HCT116 (cell line): Measurements from ENCODE around the gene CHN1. TPM values are rescaled to one million over a fixed set of nuclear protein-coding genes. Genes with fewer than 3 reads are reported as not detected.

Experiments
- ATAC-seq: fragments of 200-7000 bp; cut with Tn5 transposase; 2 replicates; pipeline ENCODE4 v1.9.1; 2020; ENCODE audit warnings: mild to moderate bottlenecking, moderate library complexity
- BruUV-seq: library from RNA; stranded (reverse); fragments of 400-500 nt; replicated peaks from 2 replicates; lab custom pipeline; 2021; lab: Mats Ljungman, UMichigan
- CTCF ChIA-PET: fragments of 300-600 bp; sonication (Branson Sonifier 250); formaldehyde crosslinking; loops from one replicate; lab custom pipeline; 2021; ENCODE audit warnings: antibody characterized with exemption; lab: Charles Lee
- POLR2A ChIA-PET: fragments of 300-600, 350-600 bp; sonication (Branson Sonifier 250); formaldehyde crosslinking; loops from one replicate; lab custom pipeline; 2021; ENCODE audit warnings: antibody characterized with exemption; lab: Charles Lee
- RAD21 ChIA-PET, 2 experiments: fragments of 300-600 bp; sonication (Branson Sonifier 250); formaldehyde crosslinking; loops; one replicate each; lab custom pipeline; 2023; ENCODE audit warnings: low total read pairs in 2 of 2; ENCODE audit not compliant: uncharacterized antibody in 2 of 2, unreplicated experiment in 2 of 2, low non-redundant PET in 1 of 2; lab: Charles Lee
- DNase-seq: peaks from one replicate; pipeline ENCODE4 v3.0.0-alpha.2; 2010; ENCODE audit warnings: low read depth, low spot score
- H2AFZ ChIP-seq: fragments of 200-600 bp; shearing (Covaris generic), sonication (generic); 2 replicates; pipeline ENCODE4 v1.6.1; 2017; ENCODE audit warnings: low read depth, mixed run types, mixed read lengths, antibody characterized with exemption, low read length; ENCODE audit not compliant: poor library complexity, severe bottlenecking
- H3K27ac ChIP-seq: 2 replicates; pipeline ENCODE4 v1.5.1; 2012; ENCODE audit warnings: low read depth, low read length
- H3K27me3 ChIP-seq: fragments of 200-600 bp; sonication (generic); 2 replicates; pipeline ENCODE4 v1.6.1; 2016; ENCODE audit warnings: mixed run types, low read length, mixed read lengths; ENCODE audit not compliant: insufficient read depth
- H3K36me3 ChIP-seq, 2 experiments: fragments of 200-500 bp in 1 of 2; fragments of 200-600 bp in 1 of 2; sonication (Bioruptor generic) in 1 of 2; sonication (generic) in 1 of 2; 2 replicates each; pipeline versions ENCODE4 v1.5.1 to v1.6.1; 2014 to 2016; ENCODE audit warnings: low read length in 2 of 2, inconsistent platforms in 1 of 2, mixed read lengths in 1 of 2, mixed run types in 1 of 2; ENCODE audit not compliant: insufficient read depth in 2 of 2, control insufficient read depth in 1 of 2
- H3K4me1 ChIP-seq, 2 experiments: fragments of 200-600 bp in 1 of 2; sonication (generic) in 1 of 2; 2 replicates each; pipeline versions ENCODE4 v1.5.1 to v1.6.1; 2012 to 2017; ENCODE audit warnings: low read length in 2 of 2, inconsistent platforms in 1 of 2, mild to moderate bottlenecking in 1 of 2, mixed read lengths in 1 of 2, mixed run types in 1 of 2, moderate library complexity in 1 of 2; ENCODE audit not compliant: insufficient read depth in 2 of 2, control insufficient read depth in 1 of 2
- H3K4me2 ChIP-seq: fragments of 200-600 bp; sonication (generic); 2 replicates; pipeline ENCODE4 v1.6.1; 2017; ENCODE audit warnings: mixed run types, low read length, mixed read lengths
- H3K4me3 ChIP-seq, 2 experiments: fragments of 200-600 bp in 1 of 2; sonication (generic) in 1 of 2; replicated peaks in 1 of 2; 2 replicates each; pipeline ENCODE4 v1.5.1; 2011 to 2016; ENCODE audit warnings: low read length in 2 of 2, control low read depth in 1 of 2, low read depth in 1 of 2, mild to moderate bottlenecking in 1 of 2, mixed read lengths in 1 of 2, mixed run types in 1 of 2
- H3K79me2 ChIP-seq: fragments of 200-600 bp; sonication (generic); 2 replicates; pipeline ENCODE4 v1.6.1; 2017; ENCODE audit warnings: mild to moderate bottlenecking, mixed run types, low read length, moderate library complexity, mixed read lengths; ENCODE audit not compliant: insufficient read depth
- H3K9ac ChIP-seq: fragments of 200-600 bp; sonication (generic); 2 replicates; pipeline ENCODE4 v1.6.1; 2016; ENCODE audit warnings: low read length, mixed read lengths
- H3K9me2 ChIP-seq: fragments of 200-600 bp; sonication (generic), shearing (Covaris generic); 2 replicates; pipeline ENCODE4 v1.6.1; 2017; ENCODE audit warnings: mixed run types, mild to moderate bottlenecking, moderate library complexity; ENCODE audit not compliant: insufficient read depth
- H3K9me3 ChIP-seq, 2 experiments: fragments of 200-500 bp in 1 of 2; fragments of 200-600 bp in 1 of 2; sonication (Bioruptor generic) in 1 of 2; sonication (generic) in 1 of 2; 2 replicates each; pipeline ENCODE4 v1.6.1; 2014 to 2017; ENCODE audit warnings: low read length in 2 of 2, mixed read lengths in 2 of 2, inconsistent platforms in 1 of 2, low read depth in 1 of 2, mild to moderate bottlenecking in 1 of 2, mixed run types in 1 of 2, moderate library complexity in 1 of 2; ENCODE audit not compliant: control insufficient read depth in 1 of 2, insufficient read depth in 1 of 2
- H4K20me1 ChIP-seq: fragments of 200-600 bp; sonication (generic), shearing (Covaris generic); 2 replicates; pipeline ENCODE4 v1.6.1; 2017; ENCODE audit warnings: mixed run types, mild to moderate bottlenecking, moderate library complexity; ENCODE audit not compliant: insufficient read depth
- ATF3 ChIP-seq: IDR thresholded peaks from 2 replicates; pipeline ENCODE4 v1.6.1; 2012
- CBX3 ChIP-seq: IDR thresholded peaks from 2 replicates; pipeline ENCODE4 v1.6.1; 2012; ENCODE audit warnings: low read depth
- CEBPB ChIP-seq: IDR thresholded peaks from 2 replicates; pipeline ENCODE4 v1.6.1; 2012; ENCODE audit warnings: low read depth
- ELF1 ChIP-seq: IDR thresholded peaks from 2 replicates; pipeline ENCODE4 v1.6.1; 2012; ENCODE audit warnings: low read depth, borderline replicate concordance
- EZH2 ChIP-seq: fragments of 200-600 bp; sonication (generic); IDR thresholded peaks from 2 replicates; pipeline ENCODE4 v1.6.1; 2017; ENCODE audit warnings: antibody characterized with exemption, mixed run types
- FOSL1 ChIP-seq: IDR thresholded peaks from 2 replicates; pipeline ENCODE4 v1.6.1; 2012; ENCODE audit warnings: low read depth
- JUND ChIP-seq: IDR thresholded peaks from 2 replicates; pipeline ENCODE4 v1.6.1; 2012
- POLR2A ChIP-seq: IDR thresholded peaks from 2 replicates; pipeline ENCODE4 v1.7.0; 2011; ENCODE audit warnings: borderline replicate concordance; ENCODE audit not compliant: insufficient read depth, insufficient read length; ENCODE audit errors: extremely low read depth
- POLR2AphosphoS5 ChIP-seq: IDR thresholded peaks from 2 replicates; pipeline ENCODE4 v1.6.1; 2011; ENCODE audit warnings: mild to moderate bottlenecking, low read depth, low read length, moderate library complexity
- RAD21 ChIP-seq: IDR thresholded peaks from 2 replicates; pipeline ENCODE4 v1.6.1; 2012; ENCODE audit warnings: low read depth, mild to moderate bottlenecking
- REST ChIP-seq: IDR thresholded peaks from 2 replicates; pipeline ENCODE4 v1.6.1; 2012; ENCODE audit warnings: low read depth
- SP1 ChIP-seq: IDR thresholded peaks from 2 replicates; pipeline ENCODE4 v1.6.1; 2012; ENCODE audit warnings: low read depth
- SRF ChIP-seq: IDR thresholded peaks from 2 replicates; pipeline ENCODE4 v1.6.1; 2012; ENCODE audit warnings: low read depth
- YY1 ChIP-seq: IDR thresholded peaks from 2 replicates; pipeline ENCODE4 v1.6.1; 2011; ENCODE audit warnings: low read length, low read depth, moderate library complexity, mild to moderate bottlenecking; ENCODE audit not compliant: insufficient replicate concordance; ENCODE audit errors: extremely low read depth
- ZBTB33 ChIP-seq: IDR thresholded peaks from 2 replicates; pipeline ENCODE4 v1.6.1; 2011; ENCODE audit warnings: mild to moderate bottlenecking, low read length, moderate library complexity; ENCODE audit not compliant: insufficient replicate concordance; ENCODE audit errors: extremely low read depth
- ZFX ChIP-seq: fragments of 450-650 bp; IDR thresholded peaks from 2 replicates; pipeline ENCODE4 v1.6.1; 2017
- ZNF274 ChIP-seq: fragments of 200-500 bp; sonication (Bioruptor generic); IDR thresholded peaks from 2 replicates; pipeline ENCODE4 v1.6.1; 2014; ENCODE audit warnings: mild to moderate bottlenecking, low read depth, low read length, inconsistent platforms
- intact Hi-C: fragments of 100-400 bp; cut with micrococcal nuclease; formaldehyde crosslinking; loops from 2 replicates; pipeline ENCODE4 v1.10.0; 2022
- total RNA-seq: library from RNA; stranded (reverse); gene quantifications from one replicate; pipeline ENCODE4 v1.2.1, GENCODE V29; 2021; ENCODE audit not compliant: unreplicated experiment
- TF ChIP-seq, protein P1 (sequence below): IDR thresholded peaks from 2 replicates; pipeline ENCODE4 v1.6.1; 2012

CHN1 gene
- total RNA-seq, 1 experiment from 2014 or later, result 3.6 TPM

GRCh38 chr2:174984561-174984960 lies 20.6 kb downstream of the CHN1 start:
- H3K36me3 ChIP-seq, result no peaks in the 10 kb centered on the region
- intact Hi-C loops, result loop anchor here (10.0 kb wide), 1 partner anchor 520 kb away; no protein-coding TSS in a partner anchor
- peak overlapping the region; percentile 32 for H2AFZ ChIP-seq
- H3K79me2 ChIP-seq, result no peaks in the 10 kb centered on the region
- H3K4me2 ChIP-seq, result no peak overlapping the region
- H3K27ac ChIP-seq, result no peak overlapping the region
- H3K27me3 ChIP-seq, result no peaks in the 10 kb centered on the region
- CTCF ChIA-PET, result interaction anchor here (1.0 to 8.4 kb wide), 8 partner anchors 9 to 287 kb away, joined by 3 to 118 read pairs (median 6); no protein-coding TSS in a partner anchor
- no peak overlapping the region for H3K9ac ChIP-seq
- RAD21 ChIA-PET, result interaction anchor here in 1 of 2 experiments (0.8 to 1.5 kb wide), 2 partner anchors 213 to 236 kb away, joined by 3 to 6 read pairs; no protein-coding TSS in a partner anchor
- TF ChIP-seq POLR2A (no peak), ATF3 (no peak), FOSL1 (no peak), EZH2 (no peak), ZNF274 (no peak), JUND (no peak), SP1 (no peak), ELF1 (no peak), REST (no peak), ZBTB33 (no peak), RAD21 (no peak), POLR2AphosphoS5 (no peak), CBX3 (no peak), SRF (no peak), YY1 (no peak), ZFX (no peak), CEBPB (no peak)
- TF ChIP-seq, protein P1, sequence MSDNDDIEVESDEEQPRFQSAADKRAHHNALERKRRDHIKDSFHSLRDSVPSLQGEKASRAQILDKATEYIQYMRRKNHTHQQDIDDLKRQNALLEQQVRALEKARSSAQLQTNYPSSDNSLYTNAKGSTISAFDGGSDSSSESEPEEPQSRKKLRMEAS, result no peak
- no TSS peak for BruUV-seq
- no peaks in the 10 kb centered on the region for H3K9me2 ChIP-seq
- POLR2A ChIA-PET, result no interaction called here
- H3K4me3 ChIP-seq, result no peak overlapping the region
- no peaks in the 10 kb centered on the region for H4K20me1 ChIP-seq
- ATAC-seq, result no peak
- H3K9me3 ChIP-seq, result no peaks in the 10 kb centered on the region
- no peaks in the 10 kb centered on the region; a peak in 1 of 4 replicates for H3K4me1 ChIP-seq
- no peak for DNase-seq
